ENCODE measurements around the gene SNX8.

SNX8 gene

GRCh38 chr7:2296832-2297231 lies 17.4 kb downstream of the SNX8 start:
- DNase-seq (ENCODE audit: low read depth, low spot score) = no peak
- no peak overlapping the region for H3K27ac ChIP-seq

- no peak overlapping the region for H3K27ac ChIP-seq
- no peak for DNase-seq (ENCODE audit: low read depth, low spot score)
Observed at GRCh38 chr7:2295936-2296620, 18.2 kb downstream of the SNX8 start.

GRCh38 chr7:2290877-2291276 lies 23.4 kb downstream of the SNX8 start:
- DNase-seq (ENCODE audit: low read depth, low spot score) = no peak
- no peak overlapping the region for H3K27ac ChIP-seq

GRCh38 chr7:2289621-2290020 lies 24.6 kb downstream of the SNX8 start:
- H3K27ac ChIP-seq = no peak overlapping the region

GRCh38 chr7:2289111-2289586 lies 25.1 kb downstream of the SNX8 start:
- no peak for DNase-seq (ENCODE audit: low read depth, low spot score)
- no peak overlapping the region for H3K27ac ChIP-seq

More at GRCh38 chr7:2289621-2290020, 24.6 kb downstream of the SNX8 start:
- no peak for DNase-seq (ENCODE audit: low read depth, low spot score)

GRCh38 chr7:2288503-2288902 lies 25.7 kb downstream of the SNX8 start:
- DNase-seq (ENCODE audit: low read depth, low spot score) = no peak
- no peak overlapping the region for H3K27ac ChIP-seq

- no peak overlapping the region for H3K27ac ChIP-seq
- DNase-seq (ENCODE audit: low read depth, low spot score) = no peak
Observed at GRCh38 chr7:2287745-2288144, 26.5 kb downstream of the SNX8 start.

- DNase-seq (ENCODE audit: low read depth, low spot score) = no peak
- no peak overlapping the region for H3K27ac ChIP-seq
Observed at GRCh38 chr7:2283074-2283473, 31.2 kb downstream of the SNX8 start.

- DNase-seq (ENCODE audit: low read depth, low spot score) = no peak
- H3K27ac ChIP-seq = no peak overlapping the region
Observed at GRCh38 chr7:2282185-2282751, 32.0 kb downstream of the SNX8 start.

GRCh38 chr7:2281541-2281940 lies 32.7 kb downstream of the SNX8 start:
- DNase-seq (ENCODE audit: low read depth, low spot score) = no peak
- no peak overlapping the region for H3K27ac ChIP-seq

- H3K27ac ChIP-seq = no peak overlapping the region
- no peak for DNase-seq (ENCODE audit: low read depth, low spot score)
Observed at GRCh38 chr7:2280424-2280823, 33.8 kb downstream of the SNX8 start.

GRCh38 chr7:2279896-2280295 lies 34.3 kb downstream of the SNX8 start:
- DNase-seq (ENCODE audit: low read depth, low spot score) = no peak
- H3K27ac ChIP-seq = no peak overlapping the region

- no peak overlapping the region for H3K27ac ChIP-seq
- no peak for DNase-seq (ENCODE audit: low read depth, low spot score)
Observed at GRCh38 chr7:2278026-2278425, 36.2 kb downstream of the SNX8 start.

- H3K27ac ChIP-seq = no peak overlapping the region
- no peak for DNase-seq (ENCODE audit: low read depth, low spot score)
Observed at GRCh38 chr7:2276107-2276506, 38.1 kb downstream of the SNX8 start.

GRCh38 chr7:2275101-2275500 lies 39.1 kb downstream of the SNX8 start:
- DNase-seq (ENCODE audit: low read depth, low spot score) = no peak
- H3K27ac ChIP-seq = no peak overlapping the region

- DNase-seq (ENCODE audit: low read depth, low spot score) = no peak
- H3K27ac ChIP-seq = no peak overlapping the region
Observed at GRCh38 chr7:2274666-2275065, 39.6 kb downstream of the SNX8 start.

GRCh38 chr7:2273866-2274265 lies 40.4 kb downstream of the SNX8 start:
- no peak overlapping the region for H3K27ac ChIP-seq

GRCh38 chr7:2272031-2272430 lies 42.2 kb downstream of the SNX8 start:
- DNase-seq (ENCODE audit: low read depth, low spot score) = no peak
- H3K27ac ChIP-seq = no peak overlapping the region

More at GRCh38 chr7:2273866-2274265, 40.4 kb downstream of the SNX8 start:
- DNase-seq (ENCODE audit: low read depth, low spot score) = no peak

GRCh38 chr7:2271273-2272026 lies 42.8 kb downstream of the SNX8 start:
- no peak for DNase-seq (ENCODE audit: low read depth, low spot score)
- H3K27ac ChIP-seq = no peak overlapping the region

GRCh38 chr7:2270495-2270894 lies 43.7 kb downstream of the SNX8 start:
- no peak overlapping the region for H3K27ac ChIP-seq
- DNase-seq (ENCODE audit: low read depth, low spot score) = no peak

GRCh38 chr7:2269991-2270460 lies 44.2 kb downstream of the SNX8 start:
- DNase-seq (ENCODE audit: low read depth, low spot score) = no peak
- H3K27ac ChIP-seq = peak overlapping the region; percentile 17

Measured in epithelial cell of prostate (primary cell).